Stimulated activated CD4-positive, alpha-beta T cell treated with anti-CD3 and anti-CD28 coated beads, Interleukin-12 subunit alpha, Interleukin-12 subunit beta, amount 100 ng/mL, for 4 hours (primary cell): Measurements from ENCODE around the gene OR4A5.
"Not testable (repeated sequence)": the region's sequence is repeated elsewhere in the genome, so short reads cannot be mapped to it uniquely, and the experiment has no call there.

Experiments
- DNase-seq: peaks from one replicate; pipeline ENCODE4 v3.0.0-alpha.2; 2020

OR4A5 gene

DNA sequence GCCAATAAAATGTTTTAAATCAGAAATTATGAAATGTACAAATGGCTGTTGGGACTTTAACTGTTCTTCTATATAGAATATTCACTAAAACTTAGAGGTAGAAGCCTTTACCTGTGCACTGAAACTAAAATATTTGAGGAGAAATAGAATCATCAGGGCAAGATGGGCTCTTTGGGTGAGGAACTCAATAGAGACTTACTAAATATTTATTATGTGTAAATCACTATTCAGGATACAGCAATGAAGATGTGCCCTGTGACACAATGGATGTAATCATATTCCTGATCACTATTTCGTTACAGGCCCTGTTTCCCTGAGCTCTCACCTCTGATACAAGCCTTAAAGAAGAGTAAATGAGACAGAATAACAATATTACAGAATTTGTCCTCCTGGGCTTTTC lies at the start of gene OR4A5:
Gene OR4A5 (plus strand): TSS at position 301 of the 400 bp plus-strand sequence. CDS start 53 bp downstream, at position 354.
- DNase-seq, result not testable (repeated sequence)

GRCh38 chr11:54720094-54720493 lies 13.5 kb downstream of the OR4A5 start:
- DNase-seq, result not testable (repeated sequence)
